Measurements from ENCODE around the gene FOLR1.

- TF ChIP-seq POLR2A (IDR thresholded peaks at IDR 0.05) (no peak), CTCF (IDR thresholded peaks at IDR 0.05) (no peak)
These were observed 40.5 kb downstream of the FOLR1 start for GRCh38 chr11:72232260-72233055.
